Vein endothelial cell (primary cell): ENCODE measurements around the gene SLC39A9. TPM values are rescaled to one million over a fixed set of nuclear protein-coding genes. Genes with fewer than 3 reads are reported as not detected.

Source experiments
- total RNA-seq: library from RNA; depleted of rRNA; stranded (reverse); fragments of >200 nt; gene quantifications from 2 replicates; pipeline ENCODE4 v1.2.3, GENCODE V29; 2012

SLC39A9 gene
- 127 and 139 TPM in 2 replicates for total RNA-seq

GRCh38 chr14:69398053-69398817 lies at the start of gene SLC39A9, which contains the start of gene ERH:
Gene SLC39A9 (plus strand): TSS chr14:69398692. CDS start chr14:69399370, 678 bp downstream.
Gene ERH (minus strand): TSS chr14:69398299. CDS start chr14:69398233, 66 bp downstream.

GRCh38 chr14:69484444-69485314 lies 86.2 kb downstream of the SLC39A9 start, which contains the start of gene PLEKHD1:
Gene PLEKHD1 (plus strand): TSS chr14:69484728. CDS start chr14:69484966, 238 bp downstream.

Other genes starting within 250 kb of the SLC39A9 start
- gene DCAF5, start 245.6 kb upstream of the SLC39A9 start, total RNA-seq: 29.5 and 35.9 TPM in 2 replicates
- gene EXD2, start 207.2 kb upstream of the SLC39A9 start, total RNA-seq: 20.9 and 23.3 TPM in 2 replicates
- 0.29 and 0.33 TPM in 2 replicates for gene GALNT16, start 138.5 kb upstream of the SLC39A9 start, total RNA-seq
- 126 and 132 TPM in 2 replicates for gene ERH, start 393 bp upstream of the SLC39A9 start, total RNA-seq
- gene PLEKHD1, start 86.0 kb downstream of the SLC39A9 start, total RNA-seq: not detected in 2 replicates
- not detected in 2 replicates for gene CCDC177, start 176.2 kb downstream of the SLC39A9 start, total RNA-seq
- 28.1 and 29.7 TPM in 2 replicates for gene SUSD6, start 212.9 kb downstream of the SLC39A9 start, total RNA-seq